ENCODE results near the gene BHLHE40.

- TF ChIP-seq POLR2A (IDR thresholded peaks at IDR 0.05), result no peak
- no peak for TF ChIP-seq CTCF (IDR thresholded peaks at IDR 0.05 in 4 of 5, conservative IDR thresholded peaks at IDR 0.05 in 1 of 5)
Measured at GRCh38 chr3:4953119-4953518, 26.1 kb upstream of the BHLHE40 start.
